GM21390 (cell line): Measurements from ENCODE around the gene MPIG6B.
A peak's percentile ranks its signal among the peaks of the same experiment; 100 is the strongest.

Source experiments
- ATAC-seq: cut with Tn5 transposase; IDR thresholded peaks from one replicate; pipeline ENCODE4 v1.9.1; 2021; ENCODE audit not compliant: unreplicated experiment

Gene MPIG6B

DNA sequence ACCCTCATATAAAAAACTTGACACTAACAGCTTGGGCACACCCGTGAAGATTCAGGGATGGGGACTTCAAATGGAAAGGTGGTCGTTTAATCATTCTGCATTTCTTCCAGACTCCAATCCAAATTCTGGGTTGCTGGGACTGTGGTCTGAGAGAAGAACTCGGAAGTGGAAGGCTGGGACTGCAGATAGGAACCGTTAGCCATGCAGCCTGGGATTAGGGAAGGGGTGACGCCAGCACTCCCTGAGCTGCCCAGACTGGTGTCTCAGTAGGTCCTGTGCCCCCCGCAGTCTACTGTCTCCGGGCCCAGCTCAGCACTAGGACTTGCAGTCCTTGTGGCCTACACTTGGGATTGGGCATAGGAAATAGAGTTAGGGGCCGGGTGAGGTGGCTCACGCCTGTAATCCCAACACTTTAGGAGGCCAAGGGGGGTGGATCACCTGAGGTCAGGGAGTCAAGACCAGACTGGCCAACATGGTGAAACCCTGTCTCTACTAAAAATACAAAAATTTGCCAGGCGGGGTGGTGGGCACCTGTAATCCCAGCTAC, 13.7 kb downstream of the MPIG6B start:
- no peak for ATAC-seq

DNA sequence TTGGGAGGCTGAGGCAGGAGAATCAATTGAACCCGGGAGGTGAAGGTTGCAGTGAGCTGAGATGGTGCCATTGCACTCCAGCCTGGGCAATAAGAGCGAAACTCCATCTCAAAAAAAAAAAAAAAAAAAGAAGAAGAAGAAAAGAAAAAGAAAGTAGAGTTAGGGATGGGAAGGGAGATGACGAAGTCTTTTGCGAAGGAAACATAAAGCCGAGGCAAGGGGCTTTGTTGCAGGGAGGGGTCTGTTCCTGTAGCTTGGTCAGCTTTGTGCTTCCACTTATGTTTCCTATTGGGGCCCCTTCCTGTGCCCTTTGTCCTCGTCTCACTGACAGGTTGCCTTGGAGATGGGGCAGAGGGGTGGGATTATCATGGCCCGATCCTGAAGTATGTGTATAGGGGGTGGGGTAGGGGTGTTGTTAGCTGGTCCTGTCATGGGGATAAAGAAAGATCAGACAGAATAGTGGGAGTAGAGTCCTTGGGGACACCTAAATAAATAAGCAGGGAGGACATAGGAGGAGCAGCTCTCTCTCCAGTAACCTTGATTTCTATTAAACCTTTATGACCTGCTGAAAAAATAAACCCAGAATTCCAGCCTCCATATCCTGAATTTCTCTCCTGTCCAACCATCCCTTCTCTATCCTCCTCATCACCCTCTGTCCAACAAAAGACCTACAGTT, 14.3 kb downstream of the MPIG6B start:
- no peak for ATAC-seq

DNA sequence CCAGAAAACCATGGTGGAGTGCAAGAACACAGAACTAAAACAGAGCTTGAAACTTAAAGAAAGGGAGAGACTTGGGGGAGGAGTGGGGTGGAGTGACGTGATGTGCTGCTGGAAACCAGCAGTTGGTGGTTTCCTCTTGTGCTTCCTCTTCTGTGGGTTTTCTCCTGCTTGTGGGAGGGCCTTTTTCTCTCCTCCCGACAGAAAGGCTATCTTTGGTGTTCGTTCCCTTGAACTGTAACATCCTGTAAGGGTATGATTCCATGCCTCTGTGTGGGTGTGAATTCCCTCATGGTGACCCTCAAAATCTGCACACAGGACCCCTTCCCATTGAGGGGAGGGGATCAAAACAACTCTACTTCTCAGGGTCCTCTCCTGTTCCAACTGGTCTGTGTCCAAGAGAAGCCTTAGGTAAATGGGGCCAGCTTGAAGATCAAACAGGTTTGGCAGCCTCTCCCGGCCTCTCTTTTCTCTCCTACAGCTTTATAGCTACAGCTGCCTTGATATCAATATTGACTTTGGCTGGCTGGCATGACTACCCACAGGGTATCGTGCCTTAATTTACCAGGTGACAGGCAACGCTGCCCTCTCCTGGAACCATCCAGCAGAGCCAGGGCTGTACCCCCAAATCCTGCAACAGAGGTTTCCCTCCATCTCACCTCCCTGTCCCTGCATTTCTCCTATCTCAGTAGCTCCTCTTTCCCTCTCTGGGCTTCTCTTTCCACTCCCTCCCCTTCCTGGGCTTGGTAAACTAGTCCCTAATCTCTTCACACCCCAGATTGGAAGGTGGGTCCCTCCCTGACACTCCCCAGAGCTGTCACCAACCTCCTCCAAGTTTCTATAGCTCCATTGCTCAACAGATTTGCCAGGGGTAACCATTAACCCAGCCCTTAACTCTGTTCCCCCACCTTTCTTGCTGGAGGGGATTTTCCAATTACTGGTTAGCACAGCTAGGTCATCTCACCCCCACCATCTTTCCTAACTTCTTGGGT, 15.1 kb downstream of the MPIG6B start:
- ATAC-seq = no peak

DNA sequence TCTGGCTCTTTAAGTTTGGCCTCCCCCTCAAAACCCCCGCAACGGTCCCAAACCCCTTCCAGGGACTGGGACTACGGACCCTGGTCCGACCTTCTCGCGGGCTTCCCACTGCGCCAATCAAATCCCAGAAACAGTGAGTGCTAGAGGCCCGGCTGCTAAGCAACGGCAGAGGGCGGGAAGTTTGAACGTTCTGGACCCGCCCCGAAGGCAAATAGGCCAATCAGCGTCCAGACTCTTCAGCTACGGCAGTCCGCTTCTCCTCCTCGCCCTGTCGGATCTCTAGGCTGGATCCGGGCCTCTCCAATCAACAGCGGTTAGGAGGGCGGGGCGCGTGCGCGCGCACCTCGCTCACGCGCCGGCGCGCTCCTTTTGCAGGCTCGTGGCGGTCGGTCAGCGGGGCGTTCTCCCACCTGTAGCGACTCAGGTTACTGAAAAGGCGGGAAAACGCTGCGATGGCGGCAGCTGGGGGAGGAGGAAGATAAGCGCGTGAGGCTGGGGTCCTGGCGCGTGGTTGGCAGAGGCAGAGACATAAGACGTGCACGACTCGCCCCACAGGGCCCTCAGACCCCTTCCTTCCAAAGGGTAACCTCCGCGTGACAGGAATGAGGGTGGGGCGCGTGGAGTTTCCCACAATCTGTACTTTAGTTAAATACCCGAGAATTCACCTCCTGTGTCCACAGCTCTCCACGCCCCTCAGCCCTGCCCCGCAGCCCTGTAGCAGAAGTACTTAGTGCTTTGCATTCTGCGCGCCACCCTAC, 16.6 kb downstream of the MPIG6B start, which contains the start of gene MSH5:
Gene MSH5, plus strand, starts transcription at position 367 of the 758 bp plus-strand sequence. CDS start 462 bp downstream, outside the sequence.
- peak; percentile 69 for ATAC-seq

DNA sequence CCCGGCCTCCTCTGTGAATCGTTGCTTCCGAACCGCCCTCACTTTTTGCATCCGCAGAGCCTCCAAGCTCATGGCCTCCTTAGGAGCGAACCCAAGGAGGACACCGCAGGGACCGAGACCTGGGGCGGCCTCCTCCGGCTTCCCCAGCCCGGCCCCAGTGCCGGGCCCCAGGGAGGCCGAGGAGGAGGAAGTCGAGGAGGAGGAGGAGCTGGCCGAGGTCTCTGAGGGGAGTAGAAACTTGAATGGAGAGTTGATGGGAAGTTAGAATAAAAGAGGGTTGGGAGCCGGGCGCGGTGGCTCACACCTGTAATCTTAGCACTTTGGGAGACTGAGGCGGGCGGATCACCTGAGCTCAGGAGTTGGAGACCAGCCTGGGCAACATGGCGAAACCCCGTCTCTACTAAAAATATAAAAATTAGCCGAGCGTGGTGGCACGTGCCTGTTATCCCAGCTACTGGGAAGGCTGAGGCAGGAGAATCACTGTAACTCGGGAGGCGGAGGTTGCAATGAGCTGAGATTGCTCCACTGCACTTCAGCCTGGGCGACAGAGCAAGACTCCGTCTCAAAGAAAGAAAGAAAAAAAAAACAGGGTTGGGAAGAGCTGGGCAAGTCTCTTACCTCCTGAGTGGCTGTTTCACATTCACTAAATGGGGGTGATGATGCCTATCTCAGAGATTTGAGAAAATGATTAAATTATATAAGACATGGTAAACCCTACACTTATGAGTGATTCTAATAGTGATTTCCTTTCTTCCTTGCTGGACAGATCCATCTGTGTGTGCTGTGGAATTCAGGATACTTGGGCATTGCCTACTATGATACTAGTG, 17.4 kb downstream of the MPIG6B start:
- ATAC-seq = no peak

DNA sequence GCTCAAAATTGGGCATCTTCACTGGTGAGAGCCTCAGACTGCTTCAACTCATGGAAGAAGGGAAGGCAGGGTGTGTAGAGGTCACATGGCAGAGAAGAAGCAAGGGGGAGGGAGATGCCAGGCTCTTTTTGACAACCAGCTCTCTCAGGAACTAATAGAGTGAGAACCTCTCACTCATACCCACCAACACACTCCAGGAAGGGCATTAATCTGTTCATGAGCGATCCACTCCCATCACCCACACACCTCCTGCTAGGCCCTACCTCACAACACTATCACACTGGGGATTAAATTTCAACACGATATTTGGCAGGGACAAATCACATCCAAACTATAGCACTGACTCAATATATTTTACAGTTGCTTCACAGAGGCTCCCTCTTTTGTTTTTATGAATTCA, 18.6 kb downstream of the MPIG6B start:
- no peak for ATAC-seq

DNA sequence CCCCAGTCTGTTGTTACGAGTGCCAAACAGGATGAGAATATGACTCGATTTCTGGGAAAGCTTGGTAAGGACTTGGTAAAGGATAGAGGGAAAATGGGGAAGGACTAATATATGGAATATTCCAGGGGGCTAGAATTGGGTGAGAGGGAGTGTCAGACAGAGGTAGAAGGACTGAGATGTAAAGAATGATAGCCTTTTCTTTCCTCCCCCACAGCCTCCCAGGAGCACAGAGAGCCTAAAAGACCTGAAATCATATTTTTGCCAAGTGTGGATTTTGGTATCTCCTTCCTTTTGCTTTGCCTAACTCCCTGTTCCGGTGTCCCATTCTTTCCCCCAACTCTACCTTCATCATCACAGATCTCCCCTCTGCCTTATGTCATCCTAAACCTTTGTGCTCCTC, 19.7 kb downstream of the MPIG6B start:
- ATAC-seq = no peak

DNA sequence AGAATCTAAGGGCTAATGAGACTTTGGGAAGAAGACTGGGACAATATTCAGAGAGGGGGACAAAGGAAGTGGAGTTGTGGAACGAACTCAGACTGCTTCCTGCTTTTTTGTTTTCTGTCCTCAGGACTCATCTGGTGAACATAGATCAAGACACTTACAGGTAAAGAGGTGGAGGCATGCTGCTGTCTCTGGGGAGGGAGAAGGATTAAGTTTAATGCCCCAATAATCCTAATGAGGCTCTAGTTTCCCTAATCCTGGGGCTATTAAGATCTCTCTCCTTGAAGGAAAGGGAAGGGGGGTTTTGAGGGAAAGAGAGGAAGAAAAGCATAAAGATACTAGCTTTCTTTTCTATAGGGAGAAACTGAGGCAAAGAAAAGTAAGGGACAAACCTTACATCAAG, 21.2 kb downstream of the MPIG6B start:
- no peak for ATAC-seq

DNA sequence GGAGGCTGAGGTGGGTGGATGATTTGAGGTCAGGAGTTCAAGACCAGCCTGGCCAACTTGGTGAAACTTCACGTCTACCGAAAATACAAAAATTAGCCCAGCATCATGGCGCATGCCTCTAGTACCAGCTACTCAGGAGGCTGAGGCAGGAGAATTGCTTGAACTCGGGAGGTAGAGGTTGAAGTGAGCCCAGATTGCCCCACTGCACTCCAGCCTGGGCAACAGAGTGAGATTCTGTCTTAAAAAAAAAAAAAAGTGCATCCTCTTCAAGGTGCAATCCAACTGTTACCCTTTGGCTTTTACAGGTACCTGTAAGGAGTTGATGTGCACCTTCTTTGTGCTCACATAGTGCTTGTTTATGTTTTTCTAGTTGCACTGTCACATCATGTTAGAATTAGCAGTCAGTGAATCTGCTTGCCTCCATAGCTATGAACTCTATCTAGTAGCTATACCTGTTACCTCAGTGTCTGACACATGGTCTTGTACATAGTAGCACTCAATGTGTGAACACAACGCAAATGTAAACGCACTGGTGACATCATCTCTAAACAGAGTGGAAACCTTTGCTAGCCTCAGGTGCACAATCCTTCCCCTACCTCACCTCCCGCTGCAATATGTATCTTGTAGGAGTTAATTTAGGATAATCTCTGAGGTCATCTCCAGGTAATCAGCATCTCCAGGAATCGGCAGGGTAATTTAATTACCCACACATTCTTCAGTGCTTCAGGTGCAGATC, 26.3 kb downstream of the MPIG6B start:
- no peak for ATAC-seq

DNA sequence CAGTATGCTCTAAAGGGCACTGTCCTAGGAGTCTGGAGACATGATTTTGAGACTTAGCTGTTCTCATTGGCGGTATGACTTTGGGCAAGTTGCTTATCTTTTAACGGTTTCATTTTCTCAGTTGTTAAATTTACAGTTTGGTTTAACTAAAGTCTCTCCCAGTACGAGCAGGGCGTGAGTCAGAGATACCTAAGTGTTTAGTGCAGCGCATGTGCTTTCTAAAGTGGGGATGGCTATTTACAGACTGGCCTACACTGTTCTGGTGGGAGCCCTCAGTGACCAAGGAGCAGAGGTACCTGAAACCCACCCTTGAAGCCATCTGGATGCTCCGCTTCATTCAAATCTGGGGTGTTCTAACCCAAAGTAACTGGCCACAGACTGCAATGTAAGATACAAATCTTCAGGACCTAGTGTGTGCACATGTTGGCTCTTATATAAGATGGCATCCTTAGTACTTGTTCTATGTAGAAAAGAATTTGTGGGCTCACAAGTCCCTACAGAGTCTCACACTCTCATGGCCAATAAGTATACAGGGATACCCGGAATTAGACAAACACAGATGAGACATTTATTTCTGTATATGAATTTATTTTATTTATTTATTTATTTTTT, 27.3 kb downstream of the MPIG6B start:
- no peak for ATAC-seq

DNA sequence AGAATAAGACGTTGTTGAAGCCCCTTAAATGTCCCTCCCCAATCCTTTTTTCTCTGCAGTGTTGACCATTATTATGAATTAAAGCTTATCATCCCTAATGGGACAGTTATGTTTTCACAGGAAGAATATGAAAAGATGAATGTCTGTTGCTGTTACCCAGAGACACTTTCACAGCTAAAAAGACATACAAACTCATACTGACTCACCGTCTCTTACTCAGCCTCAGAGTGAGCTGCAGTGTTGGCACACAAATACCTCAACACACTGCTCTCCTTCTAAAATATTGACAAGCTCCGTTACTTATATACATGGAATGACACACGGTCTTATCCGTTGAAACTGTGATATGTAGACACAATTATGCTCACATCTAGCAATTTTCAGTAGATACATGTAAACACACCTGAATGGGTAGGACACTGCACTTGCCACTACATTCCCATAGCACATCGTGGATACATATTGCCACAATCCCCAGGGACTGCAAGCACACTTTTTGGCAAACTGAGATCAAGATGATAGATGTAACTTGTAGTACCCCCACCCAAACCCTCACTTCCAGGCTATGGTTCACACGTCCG, 29.7 kb downstream of the MPIG6B start:
- ATAC-seq = no peak

DNA sequence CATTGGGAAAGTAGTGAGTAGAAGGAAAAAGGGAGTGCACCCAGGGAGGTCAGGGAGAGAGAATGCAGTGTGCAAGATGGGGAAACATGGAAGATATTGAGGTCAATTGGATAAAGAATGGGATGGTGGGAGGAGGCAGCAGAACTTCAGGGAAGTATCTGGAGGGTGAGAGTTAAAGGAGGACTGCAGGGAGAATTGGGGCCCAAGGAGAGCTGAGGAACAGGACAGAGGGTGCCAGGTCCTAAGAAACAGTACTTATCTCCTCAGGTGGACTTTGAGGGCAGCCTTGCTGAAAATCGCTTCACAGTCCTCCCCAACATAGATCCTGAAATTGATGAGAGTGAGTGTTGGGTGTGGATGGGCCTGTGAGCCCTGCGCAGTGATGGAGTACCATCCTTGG, 35.1 kb downstream of the MPIG6B start:
- no peak for ATAC-seq

DNA sequence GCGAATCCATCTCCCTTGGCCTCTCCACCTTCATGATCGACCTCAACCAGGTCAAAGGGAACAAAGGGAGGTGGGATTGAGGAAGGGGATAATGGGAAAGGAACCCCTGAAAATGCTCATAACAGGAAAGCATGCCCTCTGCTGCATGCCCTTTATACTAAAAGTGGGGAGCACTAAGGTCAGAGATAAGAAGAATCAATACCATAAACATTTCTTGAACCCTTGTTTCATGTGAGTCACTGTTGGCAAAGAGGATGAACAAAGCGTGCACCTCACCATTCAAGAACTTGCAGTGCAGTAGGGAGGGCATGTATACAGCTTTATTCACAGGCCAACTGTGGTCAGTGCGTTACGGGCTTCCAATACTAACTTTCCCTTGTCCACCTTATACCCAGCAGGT, 37.6 kb downstream of the MPIG6B start:
- no peak for ATAC-seq

DNA sequence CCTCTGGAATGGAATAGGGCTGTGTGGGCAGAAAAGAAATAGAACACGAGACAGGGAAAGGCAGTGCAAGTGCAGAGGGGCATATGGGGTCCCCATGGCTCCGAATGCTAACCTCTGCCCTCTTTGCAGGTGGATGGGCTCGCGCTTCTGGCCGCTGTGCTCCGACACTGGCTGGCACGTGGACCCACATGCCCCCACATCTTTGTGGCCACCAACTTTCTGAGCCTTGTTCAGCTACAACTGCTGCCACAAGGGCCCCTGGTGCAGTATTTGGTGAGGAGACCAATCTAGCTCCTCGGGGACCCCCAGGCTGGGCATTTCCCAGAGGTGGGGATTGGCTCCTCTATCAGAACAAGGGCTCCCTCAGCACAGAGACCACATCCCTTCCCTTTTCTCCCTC, 38.2 kb downstream of the MPIG6B start:
- ATAC-seq = no peak

DNA sequence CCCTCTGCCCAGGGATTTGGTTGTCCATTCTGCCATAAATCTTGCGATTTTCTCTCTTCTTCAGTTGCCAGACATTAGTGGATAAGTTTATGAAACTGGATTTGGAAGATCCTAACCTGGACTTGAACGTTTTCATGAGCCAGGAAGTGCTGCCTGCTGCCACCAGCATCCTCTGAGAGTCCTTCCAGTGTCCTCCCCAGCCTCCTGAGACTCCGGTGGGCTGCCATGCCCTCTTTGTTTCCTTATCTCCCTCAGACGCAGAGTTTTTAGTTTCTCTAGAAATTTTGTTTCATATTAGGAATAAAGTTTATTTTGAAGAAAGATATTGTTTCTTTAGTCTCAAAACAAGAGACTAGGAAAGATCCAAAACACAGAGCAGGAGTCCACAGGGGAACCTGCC, 39.2 kb downstream of the MPIG6B start, which contains the start of gene SAPCD1:
Gene SAPCD1, plus strand, starts transcription at position 301 of the 400 bp plus-strand sequence. CDS start 399 bp downstream, outside the sequence.
- no peak for ATAC-seq

DNA sequence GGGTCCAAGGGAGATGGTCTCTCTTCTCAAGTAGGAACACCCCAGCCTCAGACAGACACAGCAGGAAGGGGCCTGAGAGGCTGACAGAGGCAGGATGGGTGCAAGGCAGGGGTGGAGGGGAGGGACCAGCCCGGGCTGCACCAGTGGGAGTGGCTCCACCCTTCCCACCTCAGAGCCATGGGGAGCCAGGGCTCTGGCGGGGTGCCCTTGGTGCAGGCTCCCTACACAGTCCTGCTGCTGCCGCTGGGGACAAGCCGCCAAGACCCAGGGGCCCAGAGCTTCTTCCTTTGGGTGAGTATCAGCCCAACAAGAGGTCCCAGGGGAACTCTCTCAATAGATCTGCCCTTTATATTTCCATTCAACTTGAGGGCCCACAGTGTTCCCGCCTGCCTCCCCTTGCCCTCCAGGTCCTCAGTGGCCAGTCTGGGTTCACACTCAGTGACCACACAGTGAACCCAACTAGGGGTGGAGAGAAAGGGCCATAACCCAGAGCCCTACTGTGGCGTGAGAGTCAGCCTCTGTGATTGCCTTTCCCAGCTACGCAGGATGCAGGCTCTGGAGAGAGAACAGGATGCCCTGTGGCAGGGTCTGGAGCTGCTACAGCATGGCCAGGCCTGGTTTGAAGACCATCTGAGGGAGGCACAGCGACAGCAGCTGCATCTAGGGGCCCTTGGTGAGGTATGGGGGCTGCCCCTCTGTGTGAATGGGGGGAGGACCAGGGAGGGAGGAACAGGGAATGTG, 39.9 kb downstream of the MPIG6B start:
- no peak for ATAC-seq

DNA sequence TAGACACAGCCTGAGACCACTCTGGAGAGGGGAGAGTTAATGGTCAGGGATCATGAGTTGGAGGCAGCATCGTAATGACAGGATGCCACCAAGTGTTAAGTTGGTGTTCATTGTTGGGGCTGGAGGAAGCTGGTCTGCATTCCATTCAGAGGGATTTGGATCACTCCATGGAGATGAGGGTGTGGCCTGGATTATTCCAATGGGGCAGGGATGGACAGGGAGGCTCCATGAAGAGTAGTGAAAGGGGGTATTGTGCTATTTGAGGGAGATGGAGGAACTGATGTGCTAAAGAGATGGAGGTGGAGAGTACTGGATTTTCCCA, 40.4 kb downstream of the MPIG6B start:
- ATAC-seq = no peak

DNA sequence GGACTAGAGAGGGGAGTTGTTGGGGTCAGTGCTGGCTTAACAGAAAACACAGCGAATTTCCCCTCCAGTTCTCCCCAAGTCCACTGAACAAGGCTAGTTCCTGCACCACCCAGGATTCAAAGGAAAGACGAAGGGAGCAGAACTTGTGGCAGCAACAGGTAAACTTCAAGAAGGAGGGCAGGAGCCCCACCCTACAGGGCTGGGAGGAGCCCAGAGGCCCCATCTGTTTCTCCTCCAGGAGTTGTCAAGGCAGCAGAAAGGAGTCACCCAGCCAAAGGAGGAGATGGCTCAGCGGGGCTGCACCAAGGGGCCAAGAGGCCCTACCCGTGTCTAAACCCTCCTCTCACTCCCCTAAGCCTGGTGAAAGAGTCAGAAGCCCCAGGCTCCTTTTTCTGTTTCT, 41.0 kb downstream of the MPIG6B start:
- ATAC-seq = no peak
